Colon (tissue), 2 donors: Measurements from ENCODE around the gene AR.
A peak's percentile ranks its signal among the peaks of the same experiment; 100 is the strongest.

Experiments
- FAIRE-seq: peaks from 2 replicates; lab custom pipeline; 2012; peaks lifted over from hg19 to GRCh38; lab: Jason Lieb, UNC
- donor health status: control.
- donor health status: control.

AR gene, protein sequence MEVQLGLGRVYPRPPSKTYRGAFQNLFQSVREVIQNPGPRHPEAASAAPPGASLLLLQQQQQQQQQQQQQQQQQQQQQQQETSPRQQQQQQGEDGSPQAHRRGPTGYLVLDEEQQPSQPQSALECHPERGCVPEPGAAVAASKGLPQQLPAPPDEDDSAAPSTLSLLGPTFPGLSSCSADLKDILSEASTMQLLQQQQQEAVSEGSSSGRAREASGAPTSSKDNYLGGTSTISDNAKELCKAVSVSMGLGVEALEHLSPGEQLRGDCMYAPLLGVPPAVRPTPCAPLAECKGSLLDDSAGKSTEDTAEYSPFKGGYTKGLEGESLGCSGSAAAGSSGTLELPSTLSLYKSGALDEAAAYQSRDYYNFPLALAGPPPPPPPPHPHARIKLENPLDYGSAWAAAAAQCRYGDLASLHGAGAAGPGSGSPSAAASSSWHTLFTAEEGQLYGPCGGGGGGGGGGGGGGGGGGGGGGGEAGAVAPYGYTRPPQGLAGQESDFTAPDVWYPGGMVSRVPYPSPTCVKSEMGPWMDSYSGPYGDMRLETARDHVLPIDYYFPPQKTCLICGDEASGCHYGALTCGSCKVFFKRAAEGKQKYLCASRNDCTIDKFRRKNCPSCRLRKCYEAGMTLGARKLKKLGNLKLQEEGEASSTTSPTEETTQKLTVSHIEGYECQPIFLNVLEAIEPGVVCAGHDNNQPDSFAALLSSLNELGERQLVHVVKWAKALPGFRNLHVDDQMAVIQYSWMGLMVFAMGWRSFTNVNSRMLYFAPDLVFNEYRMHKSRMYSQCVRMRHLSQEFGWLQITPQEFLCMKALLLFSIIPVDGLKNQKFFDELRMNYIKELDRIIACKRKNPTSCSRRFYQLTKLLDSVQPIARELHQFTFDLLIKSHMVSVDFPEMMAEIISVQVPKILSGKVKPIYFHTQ

DNA sequence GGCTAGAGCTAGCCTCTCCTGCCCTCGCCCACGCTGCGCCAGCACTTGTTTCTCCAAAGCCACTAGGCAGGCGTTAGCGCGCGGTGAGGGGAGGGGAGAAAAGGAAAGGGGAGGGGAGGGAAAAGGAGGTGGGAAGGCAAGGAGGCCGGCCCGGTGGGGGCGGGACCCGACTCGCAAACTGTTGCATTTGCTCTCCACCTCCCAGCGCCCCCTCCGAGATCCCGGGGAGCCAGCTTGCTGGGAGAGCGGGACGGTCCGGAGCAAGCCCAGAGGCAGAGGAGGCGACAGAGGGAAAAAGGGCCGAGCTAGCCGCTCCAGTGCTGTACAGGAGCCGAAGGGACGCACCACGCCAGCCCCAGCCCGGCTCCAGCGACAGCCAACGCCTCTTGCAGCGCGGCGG, at the start of gene AR:
TSS of gene AR (plus strand) at position 204 of the 400 bp plus-strand sequence. CDS start 1,126 bp downstream, outside the sequence.
- no peak for FAIRE-seq

DNA sequence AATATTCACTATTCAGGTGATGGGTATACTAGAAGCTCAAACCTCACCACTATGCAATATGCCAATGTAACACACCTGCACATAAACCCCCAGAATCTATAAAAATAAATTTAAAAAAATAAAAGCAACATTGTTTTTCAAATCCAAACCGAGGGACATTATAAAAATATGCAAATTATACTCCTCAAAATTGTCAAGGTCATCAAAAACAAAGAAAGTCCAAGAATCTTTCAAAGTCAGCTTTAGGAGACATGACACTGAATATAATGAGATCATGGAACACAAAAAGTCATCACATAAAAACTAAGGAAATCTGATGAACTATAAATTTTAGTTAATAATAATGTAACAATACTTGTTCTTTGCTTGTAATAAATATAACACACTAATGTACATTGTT, 43.2 kb upstream of the AR start:
- peak; percentile 47 for FAIRE-seq

DNA sequence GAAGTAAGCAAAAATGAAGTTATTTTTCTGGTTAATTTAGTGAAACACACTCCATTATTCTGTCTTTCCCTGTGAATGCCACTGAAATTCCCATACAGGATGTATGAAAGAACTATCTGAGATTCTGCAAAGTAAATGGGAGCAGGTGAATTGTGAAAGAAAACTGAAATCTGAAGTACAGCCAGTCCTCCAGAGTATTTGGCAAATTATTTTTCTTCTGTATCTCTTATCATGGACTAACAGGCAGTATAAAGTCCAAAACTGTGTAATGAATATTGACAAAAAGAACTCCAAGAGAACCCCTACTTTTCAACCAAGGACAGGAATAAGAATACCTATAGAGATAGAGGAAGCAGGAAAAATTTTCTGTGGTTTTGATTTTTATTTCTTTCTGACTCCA, 40.8 kb upstream of the AR start:
- no peak for FAIRE-seq

DNA sequence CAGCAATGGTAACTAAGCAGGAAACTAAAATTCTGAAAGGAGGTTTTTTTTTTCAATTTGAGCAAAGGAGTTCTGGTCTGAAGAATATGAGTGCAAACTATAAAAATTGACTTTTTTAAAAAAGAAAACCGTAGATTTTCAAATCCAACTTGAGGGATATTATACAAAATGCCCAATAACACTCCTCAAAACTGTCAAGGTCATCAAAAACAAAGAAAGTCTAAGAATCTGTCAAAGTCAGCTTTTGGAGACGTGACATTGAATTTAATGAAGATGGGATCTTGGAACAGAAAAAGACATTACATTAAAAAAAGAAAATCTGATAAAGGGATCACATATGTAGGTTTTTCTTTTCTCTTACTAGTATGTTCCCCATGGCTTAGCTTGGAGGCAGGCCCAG, 40.4 kb upstream of the AR start:
- peak; percentile 24 for FAIRE-seq

DNA sequence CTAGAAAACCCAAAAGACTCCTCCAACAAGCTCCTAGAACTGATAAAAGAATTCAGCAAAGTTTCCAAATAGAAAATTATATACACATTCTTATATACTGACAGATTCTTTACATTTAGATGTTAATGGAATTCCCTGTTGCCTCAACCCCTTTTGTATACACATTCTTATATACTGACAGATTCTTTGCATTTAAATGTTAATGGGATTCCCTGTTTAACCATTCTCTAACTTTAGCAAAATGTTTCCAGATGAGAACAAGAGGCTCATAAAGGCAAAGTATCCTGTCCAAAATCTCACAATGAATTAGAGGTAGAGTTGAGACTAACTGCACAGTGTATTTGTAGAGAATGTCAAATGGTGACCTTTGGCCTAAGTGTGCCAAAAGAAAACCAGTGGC, 23.1 kb upstream of the AR start:
- no peak for FAIRE-seq

DNA sequence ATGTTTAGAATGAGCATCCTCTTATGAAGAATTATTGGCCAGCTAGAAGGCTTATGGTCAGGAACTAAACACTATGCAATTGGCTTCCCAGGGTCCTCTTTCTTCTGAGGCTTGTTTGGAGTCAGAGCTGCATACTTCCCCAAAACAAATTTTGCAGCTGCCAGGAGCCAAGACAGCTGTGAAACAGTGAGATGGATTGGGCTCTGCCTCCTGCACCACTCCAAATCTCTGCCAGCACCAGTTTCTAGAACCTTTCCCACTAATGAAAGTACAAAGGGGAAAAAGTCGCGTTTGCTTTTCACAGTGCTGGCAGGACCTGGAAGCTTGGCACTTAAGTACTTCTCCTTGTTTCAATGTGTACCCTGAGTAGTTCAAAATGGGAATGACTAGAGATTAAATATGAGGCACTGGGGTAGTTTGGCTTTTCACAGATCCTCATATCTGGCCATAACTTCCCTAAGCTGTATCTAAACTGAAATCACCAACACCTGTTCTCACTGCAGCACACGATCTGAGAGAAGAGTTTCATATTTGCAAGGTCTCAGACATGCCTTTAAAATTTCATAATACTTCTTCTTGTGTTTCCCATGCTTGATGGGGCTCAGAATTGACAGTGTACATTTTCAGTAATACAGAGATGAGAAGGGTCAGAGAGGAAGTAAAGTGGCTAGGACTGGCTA, 20.7 kb upstream of the AR start:
- FAIRE-seq, result no peak

DNA sequence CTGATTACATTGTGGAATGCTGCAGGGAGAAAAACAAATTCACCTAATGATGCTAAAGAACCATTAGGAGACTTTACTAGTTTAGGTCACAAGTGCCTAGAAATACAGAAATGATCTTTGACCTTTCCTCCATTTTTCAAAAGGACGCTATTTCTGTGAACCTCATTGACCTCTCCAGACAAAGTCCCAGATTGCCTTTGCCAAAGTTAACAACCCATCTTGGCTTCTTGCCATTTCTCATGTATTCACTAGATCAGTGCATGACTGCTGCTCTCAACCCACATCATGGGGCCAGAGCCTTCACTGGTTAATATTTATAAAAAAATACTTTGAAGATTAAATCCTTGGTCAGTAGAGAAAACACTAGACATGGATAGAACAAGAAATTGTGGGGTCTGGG, 19.9 kb upstream of the AR start:
- FAIRE-seq, result no peak

DNA sequence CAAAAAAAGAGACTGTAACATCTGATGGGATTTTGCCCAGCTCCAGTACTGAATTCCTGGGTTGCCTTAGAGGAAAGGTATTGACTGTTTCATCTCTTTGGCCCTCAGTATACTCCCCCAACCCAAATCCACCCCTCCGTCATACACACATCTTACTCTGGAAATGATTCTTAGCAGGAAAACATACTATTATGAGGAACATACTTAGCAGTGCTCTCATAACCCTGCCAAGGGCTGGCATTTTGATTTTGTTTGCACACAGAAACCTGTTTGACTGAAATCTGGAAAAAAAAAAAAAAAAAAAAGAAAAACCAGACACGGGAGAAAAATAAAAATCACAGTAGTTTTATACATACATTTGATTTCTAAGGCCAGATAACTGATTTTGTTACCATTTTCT, 19.4 kb upstream of the AR start:
- no peak for FAIRE-seq

DNA sequence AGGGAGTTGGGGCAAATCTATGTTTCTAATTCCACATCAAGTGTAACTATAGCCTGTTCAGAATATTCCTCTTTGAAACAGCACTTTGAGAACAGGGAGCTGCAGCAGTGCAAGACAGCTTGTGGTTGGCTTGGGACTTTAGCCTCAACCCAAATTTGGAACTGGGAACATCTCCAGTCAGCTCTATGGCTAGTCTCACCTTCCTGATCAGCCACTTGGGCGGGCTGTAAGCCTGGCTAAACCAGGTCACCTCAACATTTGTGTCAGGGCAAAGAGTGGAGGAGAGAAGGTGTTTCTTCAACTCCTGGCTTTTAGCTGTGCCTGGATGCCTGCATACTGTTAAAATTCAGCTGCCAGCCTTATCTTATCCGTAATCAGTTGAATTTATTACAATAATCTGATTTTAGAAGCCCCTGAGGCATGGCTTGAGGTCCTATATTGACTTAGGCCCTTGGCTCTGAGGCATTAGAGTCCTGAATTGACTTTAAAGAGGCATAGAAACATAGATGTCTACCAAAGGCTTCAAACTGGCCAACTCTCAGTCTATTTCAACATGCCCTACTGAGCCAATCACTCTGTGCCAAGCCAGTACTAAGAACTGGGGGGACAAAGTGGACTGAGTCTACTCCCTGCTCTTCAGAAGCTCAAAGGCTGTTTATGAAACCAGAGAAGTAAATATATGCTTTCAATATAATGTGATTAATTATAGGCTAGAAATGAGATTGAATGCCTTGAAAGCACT, 18.7 kb upstream of the AR start:
- no peak for FAIRE-seq

DNA sequence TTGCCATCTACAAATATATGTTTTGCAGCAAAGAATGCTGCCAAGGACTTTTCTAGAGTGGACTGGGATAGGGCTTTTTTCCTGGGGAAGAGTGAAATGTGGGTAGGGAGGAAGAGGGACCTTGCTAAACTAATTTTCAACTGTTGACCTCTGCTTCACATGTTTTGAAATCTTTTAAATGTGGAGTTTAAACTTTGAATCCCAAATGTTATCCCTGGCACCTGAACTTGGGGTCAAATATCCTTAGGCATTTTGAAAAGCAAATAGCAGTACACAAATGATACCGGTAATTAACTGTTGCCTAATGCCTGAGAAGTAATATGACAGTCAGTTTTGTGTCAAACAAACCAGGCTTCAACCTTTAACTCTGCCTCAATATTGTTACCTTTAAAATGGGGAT, 7.3 kb upstream of the AR start:
- FAIRE-seq, result no peak

DNA sequence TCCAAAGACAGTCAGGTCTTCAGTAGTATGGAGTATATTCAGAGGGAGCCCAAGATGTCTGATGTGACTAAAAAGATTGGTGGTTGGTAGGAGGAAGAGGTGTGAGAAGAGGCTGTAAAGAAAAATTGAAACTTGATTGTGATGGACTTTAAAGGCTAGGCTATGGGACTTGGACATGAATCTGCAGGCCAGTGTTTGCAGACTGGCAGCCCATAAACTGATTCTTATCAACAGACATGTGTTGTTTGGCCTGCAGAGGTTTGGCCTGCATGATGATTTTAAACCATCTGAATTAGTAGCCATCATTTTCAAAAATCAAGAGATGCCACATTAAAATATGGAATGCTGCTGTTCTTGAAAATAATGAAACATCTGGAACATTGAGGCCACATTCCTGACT, 5.4 kb upstream of the AR start:
- no peak for FAIRE-seq

DNA sequence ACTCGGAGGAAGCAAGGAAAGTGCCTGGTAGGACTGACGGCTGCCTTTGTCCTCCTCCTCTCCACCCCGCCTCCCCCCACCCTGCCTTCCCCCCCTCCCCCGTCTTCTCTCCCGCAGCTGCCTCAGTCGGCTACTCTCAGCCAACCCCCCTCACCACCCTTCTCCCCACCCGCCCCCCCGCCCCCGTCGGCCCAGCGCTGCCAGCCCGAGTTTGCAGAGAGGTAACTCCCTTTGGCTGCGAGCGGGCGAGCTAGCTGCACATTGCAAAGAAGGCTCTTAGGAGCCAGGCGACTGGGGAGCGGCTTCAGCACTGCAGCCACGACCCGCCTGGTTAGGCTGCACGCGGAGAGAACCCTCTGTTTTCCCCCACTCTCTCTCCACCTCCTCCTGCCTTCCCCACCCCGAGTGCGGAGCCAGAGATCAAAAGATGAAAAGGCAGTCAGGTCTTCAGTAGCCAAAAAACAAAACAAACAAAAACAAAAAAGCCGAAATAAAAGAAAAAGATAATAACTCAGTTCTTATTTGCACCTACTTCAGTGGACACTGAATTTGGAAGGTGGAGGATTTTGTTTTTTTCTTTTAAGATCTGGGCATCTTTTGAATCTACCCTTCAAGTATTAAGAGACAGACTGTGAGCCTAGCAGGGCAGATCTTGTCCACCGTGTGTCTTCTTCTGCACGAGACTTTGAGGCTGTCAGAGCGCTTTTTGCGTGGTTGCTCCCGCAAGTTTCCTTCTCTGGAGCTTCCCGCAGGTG, 637 bp downstream of the AR start:
- FAIRE-seq, result no peak

DNA sequence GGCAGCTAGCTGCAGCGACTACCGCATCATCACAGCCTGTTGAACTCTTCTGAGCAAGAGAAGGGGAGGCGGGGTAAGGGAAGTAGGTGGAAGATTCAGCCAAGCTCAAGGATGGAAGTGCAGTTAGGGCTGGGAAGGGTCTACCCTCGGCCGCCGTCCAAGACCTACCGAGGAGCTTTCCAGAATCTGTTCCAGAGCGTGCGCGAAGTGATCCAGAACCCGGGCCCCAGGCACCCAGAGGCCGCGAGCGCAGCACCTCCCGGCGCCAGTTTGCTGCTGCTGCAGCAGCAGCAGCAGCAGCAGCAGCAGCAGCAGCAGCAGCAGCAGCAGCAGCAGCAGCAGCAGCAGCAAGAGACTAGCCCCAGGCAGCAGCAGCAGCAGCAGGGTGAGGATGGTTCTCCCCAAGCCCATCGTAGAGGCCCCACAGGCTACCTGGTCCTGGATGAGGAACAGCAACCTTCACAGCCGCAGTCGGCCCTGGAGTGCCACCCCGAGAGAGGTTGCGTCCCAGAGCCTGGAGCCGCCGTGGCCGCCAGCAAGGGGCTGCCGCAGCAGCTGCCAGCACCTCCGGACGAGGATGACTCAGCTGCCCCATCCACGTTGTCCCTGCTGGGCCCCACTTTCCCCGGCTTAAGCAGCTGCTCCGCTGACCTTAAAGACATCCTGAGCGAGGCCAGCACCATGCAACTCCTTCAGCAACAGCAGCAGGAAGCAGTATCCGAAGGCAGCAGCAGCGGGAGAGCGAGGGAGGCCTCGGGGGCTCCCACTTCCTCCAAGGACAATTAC, 1.4 kb downstream of the AR start:
- FAIRE-seq, result no peak

DNA sequence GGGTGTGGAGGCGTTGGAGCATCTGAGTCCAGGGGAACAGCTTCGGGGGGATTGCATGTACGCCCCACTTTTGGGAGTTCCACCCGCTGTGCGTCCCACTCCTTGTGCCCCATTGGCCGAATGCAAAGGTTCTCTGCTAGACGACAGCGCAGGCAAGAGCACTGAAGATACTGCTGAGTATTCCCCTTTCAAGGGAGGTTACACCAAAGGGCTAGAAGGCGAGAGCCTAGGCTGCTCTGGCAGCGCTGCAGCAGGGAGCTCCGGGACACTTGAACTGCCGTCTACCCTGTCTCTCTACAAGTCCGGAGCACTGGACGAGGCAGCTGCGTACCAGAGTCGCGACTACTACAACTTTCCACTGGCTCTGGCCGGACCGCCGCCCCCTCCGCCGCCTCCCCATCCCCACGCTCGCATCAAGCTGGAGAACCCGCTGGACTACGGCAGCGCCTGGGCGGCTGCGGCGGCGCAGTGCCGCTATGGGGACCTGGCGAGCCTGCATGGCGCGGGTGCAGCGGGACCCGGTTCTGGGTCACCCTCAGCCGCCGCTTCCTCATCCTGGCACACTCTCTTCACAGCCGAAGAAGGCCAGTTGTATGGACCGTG, 2.2 kb downstream of the AR start:
- no peak for FAIRE-seq

DNA sequence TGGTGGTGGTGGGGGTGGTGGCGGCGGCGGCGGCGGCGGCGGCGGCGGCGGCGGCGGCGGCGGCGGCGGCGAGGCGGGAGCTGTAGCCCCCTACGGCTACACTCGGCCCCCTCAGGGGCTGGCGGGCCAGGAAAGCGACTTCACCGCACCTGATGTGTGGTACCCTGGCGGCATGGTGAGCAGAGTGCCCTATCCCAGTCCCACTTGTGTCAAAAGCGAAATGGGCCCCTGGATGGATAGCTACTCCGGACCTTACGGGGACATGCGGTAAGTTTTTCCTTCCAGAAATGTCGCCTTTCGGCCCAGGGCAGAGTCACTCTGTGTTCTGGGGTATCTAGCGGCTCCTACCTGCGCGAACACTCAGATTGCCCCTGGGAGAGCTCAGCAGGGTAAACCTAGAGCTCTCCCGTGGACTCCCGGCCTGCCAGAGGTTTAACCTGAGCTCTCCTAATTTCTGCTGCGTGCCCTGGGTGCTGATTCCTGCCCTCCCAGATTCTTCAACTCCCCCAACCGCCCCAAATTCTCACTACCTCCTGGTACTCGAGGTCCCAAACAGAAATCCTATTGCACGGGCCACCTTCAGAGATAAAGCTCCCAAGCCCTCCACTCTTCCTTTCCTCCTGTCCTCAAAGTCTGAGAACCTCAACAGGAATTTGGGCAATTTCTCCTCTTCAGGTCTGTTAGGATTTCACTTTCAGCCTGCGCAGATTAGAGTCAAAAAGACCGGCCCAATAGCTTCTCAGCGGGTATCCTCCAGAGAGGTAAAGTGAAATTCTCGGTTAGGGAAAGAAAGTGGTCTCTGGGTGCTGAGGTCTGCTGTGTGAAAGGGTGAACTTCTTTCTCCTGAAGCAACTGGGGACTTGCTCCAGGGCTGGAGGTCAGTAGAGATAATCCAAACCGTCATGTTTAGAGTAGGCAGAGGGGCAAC, 2.9 kb downstream of the AR start:
- FAIRE-seq, result no peak

DNA sequence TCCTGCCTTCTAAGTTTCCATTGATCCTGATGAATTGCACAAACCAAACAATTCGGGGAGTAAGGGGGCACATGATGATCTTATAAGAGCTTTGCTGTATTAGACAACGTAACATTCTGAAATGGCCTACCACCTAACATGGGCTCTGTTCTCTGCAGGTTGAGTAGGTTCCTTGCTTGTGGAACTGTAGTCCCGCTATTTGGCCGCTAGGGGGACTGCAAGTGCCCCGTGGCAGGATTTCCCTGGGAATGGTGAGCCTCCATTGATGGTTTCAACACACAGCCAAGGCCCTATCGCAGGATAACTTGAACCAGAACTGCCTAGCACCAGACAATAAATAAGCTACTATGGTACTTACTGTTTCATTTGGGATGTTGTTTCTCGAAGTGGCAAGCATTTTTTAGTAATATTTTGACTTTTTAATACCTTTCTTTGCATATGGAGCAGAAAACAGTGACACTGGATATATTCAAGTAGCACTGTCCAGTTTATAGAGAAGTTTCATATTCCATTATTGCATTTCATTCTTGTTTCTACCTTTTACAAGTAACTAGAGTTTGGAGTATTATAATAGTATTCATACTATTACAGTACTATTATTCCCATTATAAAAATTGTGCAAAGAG, 11.9 kb downstream of the AR start:
- FAIRE-seq, result no peak

DNA sequence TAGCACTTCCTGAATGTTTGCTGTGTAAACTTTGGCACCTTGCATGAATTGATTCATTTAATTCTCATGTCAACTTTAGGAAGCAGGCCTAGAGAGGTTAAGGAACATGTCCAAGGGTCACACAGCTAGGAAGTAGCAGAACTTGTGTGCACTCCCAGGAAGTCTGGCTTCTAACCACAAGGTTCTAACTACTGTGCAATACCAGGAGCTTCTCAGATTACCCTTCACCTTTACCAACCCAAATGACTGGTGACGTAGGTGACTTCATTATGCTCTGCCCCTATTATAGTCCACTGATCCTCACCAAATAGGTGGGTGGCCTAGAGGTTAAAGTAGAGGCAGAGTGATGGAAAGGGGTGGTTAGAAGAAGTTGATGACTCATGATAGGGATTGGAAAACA, 14.4 kb downstream of the AR start:
- FAIRE-seq, result no peak
